GM23338 (cell line): ENCODE results near the gene SNAPC4. TPM values are rescaled to one million over a fixed set of nuclear protein-coding genes. Genes with fewer than 3 reads are reported as not detected.
A peak's percentile ranks its signal among the peaks of the same experiment; 100 is the strongest.

Source experiments
- ATAC-seq: fragments of 200-7000 bp; cut with Tn5 transposase; 3 replicates; pipeline ENCODE4 v1.9.1; 2020
- DNase-seq: peaks from one replicate; pipeline ENCODE4 v3.0.0-alpha.2; 2015; ENCODE audit warnings: low spot score
- H2AFZ ChIP-seq: fragments of 200-600 bp; sonication (generic); 2 replicates; pipeline ENCODE4 v1.8.0; 2016; ENCODE audit warnings: antibody characterized with exemption, mild to moderate bottlenecking, moderate library complexity
- H3F3A ChIP-seq: fragments of 200-600 bp; sonication (generic); replicated peaks from 2 replicates; pipeline ENCODE4 v1.8.0; 2017; ENCODE audit warnings: antibody characterized with exemption, mixed run types, low read depth
- H3K27ac ChIP-seq: fragments of 200-600 bp; sonication (generic); 2 replicates; pipeline ENCODE4 v1.6.1; 2016; ENCODE audit warnings: low read depth
- H3K27me3 ChIP-seq: fragments of 200-600 bp; sonication (generic); 2 replicates; pipeline ENCODE4 v1.8.0; 2016; ENCODE audit warnings: mild to moderate bottlenecking, mixed run types, moderate library complexity; ENCODE audit not compliant: insufficient read depth
- H3K36me3 ChIP-seq: fragments of 200-600 bp; sonication (generic); 2 replicates; pipeline ENCODE4 v1.8.0; 2016; ENCODE audit warnings: mild to moderate bottlenecking; ENCODE audit not compliant: insufficient read depth
- H3K4me1 ChIP-seq: fragments of 200-600 bp; sonication (generic); 2 replicates; pipeline ENCODE4 v1.8.0; 2016; ENCODE audit warnings: mild to moderate bottlenecking, moderate library complexity; ENCODE audit not compliant: insufficient read depth
- H3K4me2 ChIP-seq: fragments of 200-600 bp; sonication (generic); 2 replicates; pipeline ENCODE4 v1.7.1; 2017; ENCODE audit warnings: mixed run types
- H3K4me3 ChIP-seq: fragments of 200-600 bp; sonication (generic); 2 replicates; pipeline ENCODE4 v1.6.1; 2016; ENCODE audit warnings: mixed run types
- H3K79me2 ChIP-seq: fragments of 200-600 bp; sonication (generic); replicated peaks from 2 replicates; pipeline ENCODE4 v1.8.0; 2017; ENCODE audit warnings: mild to moderate bottlenecking; ENCODE audit not compliant: insufficient read depth
- H3K9me2 ChIP-seq: fragments of 200-600 bp; sonication (generic); 2 replicates; pipeline ENCODE4 v1.8.0; 2017; ENCODE audit not compliant: insufficient read depth
- H4K20me1 ChIP-seq: fragments of 200-600 bp; sonication (generic); replicated peaks from 2 replicates; pipeline ENCODE4 v1.8.0; 2017; ENCODE audit warnings: mild to moderate bottlenecking; ENCODE audit not compliant: insufficient read depth
- H3K27ac Mint-ChIP-seq: 2 replicates; pipeline ENCODE4 v1.8.0; 2020; ENCODE audit warnings: inconsistent platforms, mild to moderate bottlenecking, moderate library complexity, mixed read lengths
- H3K27me3 Mint-ChIP-seq: 3 replicates; pipeline ENCODE4 v1.8.0; 2022; ENCODE audit warnings: low read depth, mild to moderate bottlenecking, moderate library complexity, mixed read lengths, inconsistent platforms; ENCODE audit not compliant: insufficient read depth, poor library complexity
- H3K36me3 Mint-ChIP-seq: 3 replicates; pipeline ENCODE4 v1.8.0; 2021; ENCODE audit warnings: low read depth, mild to moderate bottlenecking, inconsistent platforms, moderate library complexity, mixed read lengths
- H3K4me1 Mint-ChIP-seq: 3 replicates; pipeline ENCODE4 v1.8.0; 2020; ENCODE audit warnings: mild to moderate bottlenecking, inconsistent platforms, mixed read lengths
- H3K4me3 Mint-ChIP-seq: 3 replicates; pipeline ENCODE4 v1.8.0; 2021; ENCODE audit warnings: moderate library complexity, mild to moderate bottlenecking, inconsistent platforms, mixed read lengths
- H3K9me3 Mint-ChIP-seq: 3 replicates; pipeline ENCODE4 v1.8.0; 2020; ENCODE audit warnings: moderate library complexity, mild to moderate bottlenecking, inconsistent platforms, mixed read lengths
- CTCF ChIP-seq, 2 experiments: fragments of 200-600 bp in 1 of 2; sonication (generic) in 1 of 2; conservative IDR thresholded peaks; 2 replicates each; pipeline versions ENCODE4 v1.5.1 to v1.6.1; 2016 to 2017; ENCODE audit warnings: antibody characterized with exemption in 2 of 2, low read depth in 2 of 2, mild to moderate bottlenecking in 2 of 2, moderate library complexity in 1 of 2
- JUNB ChIP-seq: IDR thresholded peaks from one replicate; pipeline ENCODE4 v1.6.1; 2016; ENCODE audit warnings: antibody characterized with exemption; ENCODE audit not compliant: unreplicated experiment
- NANOG ChIP-seq: IDR thresholded peaks from 2 replicates; pipeline ENCODE4 v1.6.1; 2016; ENCODE audit warnings: antibody characterized with exemption, borderline replicate concordance
- POLR2AphosphoS5 ChIP-seq: IDR thresholded peaks from 2 replicates; pipeline ENCODE4 v1.6.1; 2016; ENCODE audit warnings: antibody characterized with exemption, low read depth
- ZNF114 ChIP-seq: fragments of 250-450 bp; sonication (Bioruptor Pico); IDR thresholded peaks from 2 replicates; pipeline ENCODE4 v1.5.0; 2020; ENCODE audit warnings: mild to moderate bottlenecking, moderate library complexity
- ZNF331 ChIP-seq: fragments of 250-450 bp; sonication (Bioruptor Pico); IDR thresholded peaks from 2 replicates; pipeline ENCODE4 v1.5.0; 2020; ENCODE audit warnings: low read depth, mild to moderate bottlenecking, moderate library complexity
- ZNF462 ChIP-seq: fragments of 250-450 bp; sonication (Bioruptor Pico); IDR thresholded peaks from 2 replicates; pipeline ENCODE4 v1.5.0; 2020; ENCODE audit warnings: mild to moderate bottlenecking, moderate library complexity
- polyA plus RNA-seq: library from polyadenylated mRNA; unstranded; fragments of >200 nt; fragmentation: Nextera tagmentation; extraction: Ambion mirVana; gene quantifications from 2 replicates; pipeline ENCODE4 v1.2.1, GENCODE V29; 2016
- total RNA-seq: library from RNA; depleted of rRNA; stranded (reverse); fragments of >200 nt; shearing (Covaris generic); gene quantifications from 2 replicates; pipeline ENCODE4 v1.2.3, GENCODE V29; 2014

SNAPC4 gene
- total and polyA plus RNA-seq, 2 experiments from 2014 or later = 8.8 to 22.7 TPM

GRCh38 chr9:136400038-136400834 lies at the start of gene SNAPC4 (continued):
- TF ChIP-seq CTCF (conservative IDR thresholded peaks at IDR 0.05; ENCODE audit: low read depth in 2 of 2) (peak; percentile 67 to 80), POLR2AphosphoS5 (peak; percentile 83), ZNF114 (no peak), ZNF331 (CRISPR knock-in tag) (no peak)

GRCh38 chr9:136448655-136449054 lies 48.7 kb upstream of the SNAPC4 start:
- H3K36me3 ChIP-seq = peaks cover 35% of the 10 kb centered on the region
- no peak overlapping the region for H3K4me3 ChIP-seq
- DNase-seq (no peak), ATAC-seq (no peak)
- no peaks in the 10 kb centered on the region for H3K4me1 ChIP-seq
- no peaks in the 10 kb centered on the region for H3K9me2 ChIP-seq
- no peak overlapping the region for H2AFZ ChIP-seq
- Mint-ChIP-seq H3K36me3 (peaks cover 88% of the 10 kb centered on the region), H3K27ac (no peak overlapping the region), H3K27me3 (peaks cover 7% of the 10 kb centered on the region), H3K4me3 (no peak overlapping the region), H3K9me3 (no peaks in the 10 kb centered on the region; the same call in 2 of the 3 replicates), H3K4me1 (no peaks in the 10 kb centered on the region; the same call in 2 of the 3 replicates)
- no peak overlapping the region for H3K27ac ChIP-seq
- peaks cover 10% of the 10 kb centered on the region for H4K20me1 ChIP-seq
- H3K27me3 ChIP-seq = no peaks in the 10 kb centered on the region
- H3K4me2 ChIP-seq = no peak overlapping the region
- no peak for TF ChIP-seq NANOG
- no peak for TF ChIP-seq ZNF462 (CRISPR knock-in tag)
- no peak for TF ChIP-seq JUNB
- no peak for TF ChIP-seq ZNF114
- H3F3A ChIP-seq = 0 out of 2 replicates have a peak, but pooled peaks cover 12% of the 10 kb centered on the region
- H3K79me2 ChIP-seq = no peaks in the 10 kb centered on the region
